DOHH2 (cell line): Measurements from ENCODE around the gene KREMEN1.

Experiments used
- EZH2phosphoT487 ChIP-seq: fragments of 200-600 bp; sonication (generic); IDR thresholded peaks from 2 replicates; pipeline ENCODE4 v1.6.1; 2017; ENCODE audit warnings: borderline replicate concordance, mild to moderate bottlenecking, antibody characterized with exemption, low read length, moderate library complexity, mixed read lengths
- TF ChIP-seq, protein P1 (sequence below): fragments of 200-600 bp; sonication (generic); IDR thresholded peaks from one replicate; pipeline ENCODE4 v1.5.1; 2014; ENCODE audit warnings: antibody characterized with exemption, mild to moderate bottlenecking, low read depth, low read length; ENCODE audit not compliant: poor library complexity, severe bottlenecking

DNA sequence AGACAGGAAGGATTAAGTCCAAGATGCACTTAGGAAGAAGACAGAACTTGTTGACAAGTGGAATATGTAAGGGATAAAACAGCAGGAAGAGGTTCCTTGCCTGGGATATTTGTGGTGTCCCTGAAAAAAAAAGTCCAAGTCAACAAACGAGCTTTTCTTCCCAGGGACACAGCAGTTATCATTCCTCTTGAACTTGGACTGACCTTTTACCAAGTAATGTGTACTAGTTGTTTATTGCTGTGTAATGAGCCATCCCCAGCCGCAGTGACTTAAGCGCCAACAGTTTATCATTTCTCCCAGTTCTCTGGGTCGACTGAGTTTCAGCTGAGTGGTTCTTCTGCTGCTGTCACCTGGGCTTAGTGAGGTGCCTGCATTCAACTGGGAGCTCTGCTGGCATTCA lies 37.0 kb downstream of the KREMEN1 start:
- TF ChIP-seq, protein P1, sequence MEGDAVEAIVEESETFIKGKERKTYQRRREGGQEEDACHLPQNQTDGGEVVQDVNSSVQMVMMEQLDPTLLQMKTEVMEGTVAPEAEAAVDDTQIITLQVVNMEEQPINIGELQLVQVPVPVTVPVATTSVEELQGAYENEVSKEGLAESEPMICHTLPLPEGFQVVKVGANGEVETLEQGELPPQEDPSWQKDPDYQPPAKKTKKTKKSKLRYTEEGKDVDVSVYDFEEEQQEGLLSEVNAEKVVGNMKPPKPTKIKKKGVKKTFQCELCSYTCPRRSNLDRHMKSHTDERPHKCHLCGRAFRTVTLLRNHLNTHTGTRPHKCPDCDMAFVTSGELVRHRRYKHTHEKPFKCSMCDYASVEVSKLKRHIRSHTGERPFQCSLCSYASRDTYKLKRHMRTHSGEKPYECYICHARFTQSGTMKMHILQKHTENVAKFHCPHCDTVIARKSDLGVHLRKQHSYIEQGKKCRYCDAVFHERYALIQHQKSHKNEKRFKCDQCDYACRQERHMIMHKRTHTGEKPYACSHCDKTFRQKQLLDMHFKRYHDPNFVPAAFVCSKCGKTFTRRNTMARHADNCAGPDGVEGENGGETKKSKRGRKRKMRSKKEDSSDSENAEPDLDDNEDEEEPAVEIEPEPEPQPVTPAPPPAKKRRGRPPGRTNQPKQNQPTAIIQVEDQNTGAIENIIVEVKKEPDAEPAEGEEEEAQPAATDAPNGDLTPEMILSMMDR = no peak
- no peak for TF ChIP-seq EZH2phosphoT487
